Cardiac septum (tissue), 1 donor: Measurements from ENCODE around the gene RALGPS1. TPM values are rescaled to one million over a fixed set of nuclear protein-coding genes. Genes with fewer than 3 reads are reported as not detected.

Experiments used
- DNase-seq: peaks from one replicate; pipeline ENCODE4 v3.0.0-alpha.2; 2020; ENCODE audit warnings: low spot score
- intact Hi-C: fragments of 100-400 bp; cut with DNase I; formaldehyde crosslinking; loops from one replicate; pipeline ENCODE4 v1.14.0; 2022
- total RNA-seq: library from RNA; stranded (reverse); fragmentation: NEBNext Ultra II Directional; extraction: Animal tissue kit (Norgen Biotek cat#: 25700); gene quantifications from one replicate; pipeline ENCODE4 v1.2.1, GENCODE V29; 2021
- donor health status: DM: no; HTN: no; CAD: no.

Gene RALGPS1
- total RNA-seq, 1 donor from 2014 or later, result 21.8 TPM

DNA sequence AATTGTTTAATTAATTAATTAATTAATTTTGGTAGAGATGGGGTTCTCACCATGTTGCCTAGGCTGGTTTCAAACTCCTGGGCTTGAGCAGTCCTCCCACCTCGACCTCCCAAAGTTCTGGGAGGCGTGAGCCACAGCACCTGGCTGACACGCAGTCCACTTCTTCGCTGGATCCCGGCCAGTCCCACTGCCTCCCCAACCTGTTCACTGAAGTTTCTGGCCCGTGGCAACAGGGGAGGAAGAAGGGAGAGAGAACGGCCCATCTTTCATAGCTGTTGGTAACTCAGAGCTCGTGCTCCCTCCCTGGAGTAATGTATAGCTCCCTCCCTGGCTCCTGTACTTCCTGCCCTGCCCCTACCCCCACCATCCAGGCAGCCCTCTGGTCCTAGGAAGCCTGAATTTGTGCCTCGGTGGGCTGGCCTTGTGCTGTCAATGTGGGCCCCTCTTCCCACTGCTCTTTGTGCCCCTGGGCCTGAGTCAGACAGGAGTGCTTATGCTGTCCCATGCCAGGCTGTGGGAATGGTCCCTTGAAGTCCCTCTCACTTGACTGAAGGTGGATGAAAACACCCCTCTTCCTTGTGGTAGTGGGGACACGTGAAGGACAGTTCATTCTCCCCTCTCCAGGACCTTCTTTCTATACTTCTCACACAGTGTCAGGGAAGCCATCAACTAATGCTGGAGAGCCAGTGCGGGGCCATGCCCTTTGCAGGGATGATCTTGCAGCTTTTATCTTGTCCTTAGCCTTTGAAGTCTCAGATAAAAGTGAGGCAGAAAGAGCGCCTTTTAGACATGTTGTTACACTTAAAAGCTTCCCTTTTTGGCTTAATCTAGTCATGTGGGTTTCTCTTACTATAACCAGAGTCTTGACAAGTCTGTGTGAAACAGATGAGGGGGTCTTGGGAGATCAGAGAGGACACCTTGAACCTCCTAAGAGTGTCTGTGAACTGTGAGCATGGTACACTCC is 169.8 kb downstream of the RALGPS1 start:
- intact Hi-C loops, result no loop called here
- DNase-seq, result no peak

DNA sequence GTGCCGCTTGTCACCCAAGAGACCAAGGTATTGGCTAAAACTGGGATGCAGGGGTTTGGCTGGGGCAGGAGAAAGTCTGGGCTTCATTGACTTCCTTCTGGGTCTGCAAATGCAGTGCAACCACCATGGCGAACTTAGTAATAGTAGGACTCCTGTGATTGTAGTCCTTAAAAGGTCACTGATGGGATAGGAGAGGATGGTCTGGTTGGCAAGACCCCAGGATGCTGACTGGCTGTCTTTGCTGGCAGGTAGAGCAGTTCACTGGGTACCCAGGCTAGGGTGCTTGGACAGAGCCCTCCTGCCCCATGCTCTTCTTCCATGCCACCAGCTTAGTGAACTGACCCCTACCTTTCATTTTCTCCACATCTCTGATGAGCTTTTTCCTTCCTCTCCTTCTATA is 170.6 kb downstream of the RALGPS1 start:
- intact Hi-C loops, result no loop called here
- no peak for DNase-seq

DNA sequence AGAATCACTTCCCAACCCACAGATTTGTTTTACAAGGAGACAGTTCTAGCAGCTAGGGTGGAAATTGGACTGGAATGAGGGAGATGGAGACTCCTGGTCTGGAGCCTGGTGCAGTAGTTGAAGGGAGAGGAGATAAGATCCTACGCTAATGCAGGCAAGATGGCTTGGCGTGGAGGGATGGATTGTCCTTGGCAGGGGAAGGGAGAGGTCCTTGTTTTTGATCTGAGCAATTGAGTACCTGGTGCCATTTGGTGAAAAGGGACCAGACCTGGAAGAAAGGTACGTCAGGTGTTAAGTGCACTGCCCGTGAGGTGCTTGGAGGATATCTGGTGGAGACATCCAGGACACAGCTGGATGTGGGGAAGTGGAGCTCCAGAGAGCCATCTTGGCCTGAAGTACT is 172.2 kb downstream of the RALGPS1 start:
- intact Hi-C loops, result no loop called here
- no peak for DNase-seq

DNA sequence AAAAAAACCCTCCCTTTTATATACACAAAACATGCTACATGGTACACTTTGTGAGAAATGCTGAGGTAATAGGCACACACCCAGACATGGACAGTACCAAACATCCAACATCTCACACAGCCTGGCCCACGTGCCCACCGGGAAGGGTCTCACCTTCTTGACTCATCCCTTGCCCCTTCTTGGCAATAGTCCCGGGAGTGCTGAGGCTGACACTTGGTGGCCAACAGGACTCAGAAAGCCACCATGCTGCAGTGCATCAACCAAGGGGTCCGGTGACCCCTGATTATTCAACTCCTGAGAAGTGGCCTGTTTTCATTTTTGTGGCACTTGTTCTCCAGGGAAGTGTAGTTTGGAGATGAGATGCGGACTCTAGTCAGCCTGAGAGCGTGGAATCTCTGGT is 172.8 kb downstream of the RALGPS1 start:
- no peak for DNase-seq
- intact Hi-C loops, result no loop called here

DNA sequence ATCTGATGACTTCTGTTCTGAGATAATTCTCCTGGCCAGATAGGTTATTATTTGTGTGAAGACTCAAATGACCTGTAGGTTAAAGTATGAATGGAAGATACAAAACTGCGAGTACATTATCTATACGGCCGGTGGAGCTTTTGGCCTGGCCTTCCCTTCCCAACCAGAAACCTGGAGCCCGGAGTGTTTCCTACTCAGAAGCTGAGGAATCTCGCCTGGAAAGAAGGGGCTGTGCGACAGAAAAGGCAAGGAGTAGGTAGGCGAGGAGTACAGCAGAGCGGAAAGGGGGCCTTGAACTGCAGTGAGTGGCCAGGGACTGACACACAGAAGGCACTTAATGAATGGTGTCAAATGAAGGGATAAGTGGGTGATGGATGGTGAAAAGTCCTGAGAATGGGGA is 173.3 kb downstream of the RALGPS1 start:
- intact Hi-C loops, result no loop called here
- no peak for DNase-seq

DNA sequence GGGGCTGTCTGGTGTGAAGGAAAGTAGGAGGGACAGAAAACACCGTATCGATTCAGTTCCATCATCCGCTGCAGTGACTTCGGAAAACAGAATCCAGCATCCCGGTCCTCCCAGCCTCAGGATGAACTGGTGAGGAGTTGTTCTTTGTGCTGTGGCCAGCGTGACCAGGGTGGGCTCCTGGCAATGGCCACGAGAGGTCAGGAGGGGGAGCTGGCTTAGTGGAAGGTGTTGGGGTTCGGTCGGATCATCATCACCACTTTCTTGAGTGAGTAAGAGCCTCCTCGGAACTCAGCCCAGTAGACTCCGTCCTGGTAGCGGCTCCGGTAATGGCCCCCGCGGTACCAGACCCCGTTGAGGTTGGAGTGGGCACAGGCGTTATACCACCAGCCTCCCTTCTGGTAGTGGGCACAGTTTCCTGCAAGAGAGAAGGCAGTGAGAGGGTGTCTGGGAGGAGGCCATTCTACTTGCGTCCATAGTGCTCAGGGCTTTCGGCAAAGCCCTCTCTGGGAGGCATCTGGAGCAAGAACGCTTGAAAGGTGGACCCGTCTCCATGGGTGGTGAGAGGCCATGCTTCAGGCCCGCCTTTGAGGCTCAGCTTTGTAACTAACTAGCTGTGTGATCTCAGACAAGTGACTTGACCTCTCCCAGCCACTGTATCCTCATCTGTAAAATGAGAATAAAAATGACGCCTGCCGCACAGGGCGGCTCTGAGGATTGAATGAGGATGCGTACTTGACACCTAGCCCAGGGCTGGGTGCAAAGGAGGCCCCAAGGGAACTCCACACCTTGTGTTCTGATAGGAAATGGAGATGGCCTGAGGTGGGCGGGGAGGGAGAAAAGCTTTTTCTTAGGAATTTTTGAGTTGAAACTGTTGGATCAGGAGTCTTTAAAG is 174.4 kb downstream of the RALGPS1 start:
- intact Hi-C loops, result no loop called here
- DNase-seq, result peak; percentile 6

DNA sequence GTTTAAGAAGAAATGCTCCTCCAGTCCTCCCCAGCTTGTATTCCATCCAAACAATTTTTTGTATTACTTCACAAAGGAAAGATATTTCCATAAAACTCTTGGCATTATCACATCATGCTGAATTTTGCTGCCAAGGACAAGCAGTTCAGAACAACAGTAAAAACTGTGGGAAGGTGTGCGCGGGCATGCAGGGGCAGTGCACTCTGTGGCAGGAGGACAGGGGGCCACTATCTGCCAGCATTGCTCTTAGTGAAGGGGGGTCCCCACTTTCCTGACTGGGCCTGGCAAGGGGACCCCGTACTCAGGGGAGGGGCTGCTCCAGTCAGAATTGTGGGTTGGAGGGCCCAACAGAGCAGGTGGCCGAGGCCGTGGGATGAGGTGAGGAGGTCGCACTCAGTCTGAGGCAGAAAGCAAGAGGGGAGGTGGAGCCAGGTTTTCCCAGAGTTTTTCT is 175.1 kb downstream of the RALGPS1 start:
- DNase-seq, result peak; percentile 58
- intact Hi-C loops, result no loop called here

DNA sequence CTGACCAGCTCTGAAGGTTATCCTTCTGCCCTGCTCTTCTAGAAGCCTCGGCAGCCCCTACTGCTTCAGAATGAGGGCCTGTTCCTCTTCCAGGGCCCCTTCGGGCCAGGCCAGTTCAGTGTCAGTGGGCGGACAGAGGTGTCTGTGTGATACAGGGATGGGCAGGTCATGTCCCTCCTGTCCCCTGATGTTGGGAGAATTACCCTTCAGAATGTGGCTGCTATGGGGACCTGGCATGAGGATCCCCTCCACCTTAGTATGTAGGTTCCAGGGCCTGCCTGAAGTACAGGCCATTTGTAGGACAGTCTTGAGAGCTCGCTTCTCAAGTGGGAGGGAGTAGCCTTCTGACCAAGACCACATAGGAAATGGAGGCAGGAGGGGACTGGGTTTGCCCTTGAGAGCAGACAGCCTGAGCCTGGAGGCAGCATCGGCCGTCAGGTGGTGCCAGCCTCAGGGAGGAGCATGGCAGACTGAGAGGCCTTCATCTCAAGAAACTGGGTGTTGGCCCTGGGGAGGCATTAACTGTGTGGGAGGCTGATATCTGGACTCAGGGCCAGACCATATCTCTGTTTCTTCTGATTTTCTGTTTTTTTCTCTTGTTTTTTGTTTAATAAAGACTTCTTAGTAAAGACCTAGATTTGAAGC is 175.9 kb downstream of the RALGPS1 start:
- peak; percentile 62 for DNase-seq
- intact Hi-C loops, result no loop called here

DNA sequence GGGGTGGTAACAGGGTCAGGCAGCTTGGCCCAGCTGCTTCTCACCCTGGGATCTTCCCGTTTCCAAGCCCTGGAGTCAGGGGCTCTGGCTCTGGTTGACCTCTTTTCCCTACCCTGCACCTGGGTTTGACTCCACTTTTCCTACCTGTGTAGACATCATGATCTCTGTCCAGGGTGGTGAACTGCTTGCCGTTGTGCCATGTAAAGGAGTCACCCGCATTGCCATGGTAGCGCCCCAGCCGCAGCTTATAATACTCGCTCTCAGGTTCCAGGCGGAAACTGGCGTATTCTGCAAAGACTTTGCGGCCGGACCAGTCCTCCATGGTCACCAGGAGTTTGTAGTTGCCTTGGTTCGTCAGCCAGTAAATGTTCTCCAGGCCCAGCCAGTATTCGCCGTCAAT is 176.9 kb downstream of the RALGPS1 start:
- peak; percentile 50 for DNase-seq
- intact Hi-C loops, result no loop called here

DNA sequence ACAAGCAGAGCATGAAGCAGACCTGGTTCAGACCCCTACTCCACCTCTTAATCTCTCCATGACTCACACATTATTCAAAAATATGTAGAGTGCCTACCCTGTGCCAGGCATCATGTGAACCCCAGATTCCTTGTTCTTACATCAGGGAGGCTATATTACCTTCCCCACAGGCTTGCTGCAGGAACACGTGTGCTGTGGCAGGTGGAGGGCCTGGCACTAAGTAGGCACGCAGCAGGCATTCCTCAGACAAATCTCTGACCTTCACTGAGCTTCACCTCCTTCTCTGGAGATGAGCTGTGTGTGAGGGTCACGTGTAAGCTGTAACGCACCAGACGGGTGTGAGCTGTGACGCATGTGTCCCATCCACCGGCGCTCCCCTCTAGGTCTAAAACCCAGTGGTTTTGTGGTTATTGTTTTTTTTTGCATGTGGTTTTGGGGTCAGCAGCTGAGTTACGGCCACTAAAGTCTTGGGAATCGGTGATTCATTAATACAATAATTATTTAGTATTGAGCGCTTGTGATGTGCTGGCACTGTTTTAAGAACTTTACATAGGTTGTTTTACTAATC is 177.5 kb downstream of the RALGPS1 start:
- intact Hi-C loops, result no loop called here
- peak; percentile 55 for DNase-seq

DNA sequence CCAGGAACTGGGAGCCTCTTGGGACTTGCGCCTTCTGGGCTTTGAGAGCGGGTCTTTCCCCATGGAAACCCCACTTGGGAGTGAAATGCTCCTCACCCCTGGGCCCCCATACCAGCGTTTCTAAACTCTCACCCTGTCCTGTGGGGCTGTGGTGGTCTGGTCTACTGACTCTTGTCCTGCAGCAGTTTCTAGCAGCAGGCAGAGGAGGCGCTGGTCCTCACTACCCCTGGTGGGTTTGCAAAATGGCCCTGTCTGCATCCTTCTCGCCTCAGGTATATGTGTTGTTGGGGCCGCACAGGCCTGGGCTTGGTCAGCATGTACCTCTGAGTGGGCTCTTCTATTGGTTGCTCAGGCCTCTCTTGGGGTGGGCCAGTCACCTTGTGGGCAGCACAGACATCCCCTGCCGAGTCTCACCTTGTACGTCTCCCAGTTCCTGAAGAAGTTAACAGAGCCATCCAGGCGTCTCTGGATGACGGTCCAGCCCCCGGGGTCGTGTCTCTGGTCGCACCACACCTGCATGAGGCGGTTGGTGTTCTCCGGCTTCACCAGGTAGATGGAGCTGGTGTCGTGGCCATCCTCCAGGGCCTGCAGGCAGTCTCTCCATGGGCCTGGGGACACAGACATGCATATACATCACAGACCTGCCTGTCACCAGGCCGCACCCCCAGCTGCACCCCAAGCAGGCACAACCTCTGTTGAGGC is 178.9 kb downstream of the RALGPS1 start:
- DNase-seq, result peak; percentile 58
- intact Hi-C loops, result no loop called here

DNA sequence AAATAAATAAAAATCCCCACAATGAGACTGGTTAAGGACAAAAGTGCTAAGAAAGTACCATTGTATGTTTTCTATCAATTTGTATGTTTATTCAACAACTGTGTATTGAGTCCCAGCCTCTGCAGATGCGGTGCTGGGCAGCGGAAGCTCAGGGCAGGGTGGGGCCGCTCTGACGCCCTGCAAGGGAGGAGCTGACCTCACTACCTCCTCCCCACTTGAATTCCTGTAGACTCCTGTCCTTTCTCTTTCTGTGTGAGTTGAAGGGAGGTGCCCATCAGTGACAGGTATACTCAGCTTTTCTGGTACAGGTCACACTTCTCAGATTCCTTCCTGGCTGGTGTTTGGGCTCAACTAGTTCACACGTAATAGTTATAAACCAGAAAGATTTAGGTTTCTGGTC is 180.8 kb downstream of the RALGPS1 start:
- intact Hi-C loops, result no loop called here

DNA sequence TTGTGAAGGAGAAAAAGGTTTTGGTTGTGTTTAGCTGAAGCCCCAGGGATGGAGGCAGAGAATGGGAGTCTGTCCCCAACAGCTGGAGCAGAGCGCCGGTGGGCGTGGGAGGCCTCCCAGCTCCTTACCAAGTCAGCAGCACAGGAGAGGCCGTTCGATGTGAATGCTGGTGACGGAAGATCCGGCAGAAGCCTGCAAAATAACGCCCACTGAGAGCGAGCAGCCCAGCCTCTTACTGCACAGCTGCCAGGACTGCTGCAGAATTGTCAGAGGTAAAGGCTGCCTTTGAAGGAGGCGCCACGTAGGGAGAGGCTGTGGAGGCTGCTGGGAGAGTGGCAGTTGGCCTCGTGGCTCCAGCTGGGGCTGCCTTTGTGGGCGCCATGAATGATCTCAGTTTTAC is 181.6 kb downstream of the RALGPS1 start:
- DNase-seq, result peak; percentile 74
- intact Hi-C loops, result no loop called here

More for the DNA sequence above, 180.8 kb downstream of the RALGPS1 start:
- DNase-seq, result no peak

DNA sequence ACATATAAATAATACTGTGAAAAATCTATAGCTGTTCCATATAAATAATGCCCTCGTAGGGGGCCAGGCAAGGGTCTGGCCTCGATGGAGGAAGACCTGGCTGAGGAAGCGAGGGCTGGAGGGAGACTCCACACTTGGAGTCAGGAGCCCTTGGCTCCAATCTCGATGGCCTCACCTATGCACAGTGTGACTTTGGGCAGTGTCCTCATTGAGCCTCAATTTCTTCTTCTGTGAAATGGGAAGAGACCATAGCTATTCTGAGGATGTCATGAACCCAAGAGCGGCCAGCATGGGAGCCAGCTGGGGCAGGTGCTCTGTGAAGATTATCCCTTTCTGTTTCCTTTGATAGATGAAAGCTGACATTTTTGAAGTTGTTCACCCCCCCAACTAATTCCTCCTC is 183.1 kb downstream of the RALGPS1 start:
- intact Hi-C loops, result no loop called here
- peak; percentile 17 for DNase-seq

DNA sequence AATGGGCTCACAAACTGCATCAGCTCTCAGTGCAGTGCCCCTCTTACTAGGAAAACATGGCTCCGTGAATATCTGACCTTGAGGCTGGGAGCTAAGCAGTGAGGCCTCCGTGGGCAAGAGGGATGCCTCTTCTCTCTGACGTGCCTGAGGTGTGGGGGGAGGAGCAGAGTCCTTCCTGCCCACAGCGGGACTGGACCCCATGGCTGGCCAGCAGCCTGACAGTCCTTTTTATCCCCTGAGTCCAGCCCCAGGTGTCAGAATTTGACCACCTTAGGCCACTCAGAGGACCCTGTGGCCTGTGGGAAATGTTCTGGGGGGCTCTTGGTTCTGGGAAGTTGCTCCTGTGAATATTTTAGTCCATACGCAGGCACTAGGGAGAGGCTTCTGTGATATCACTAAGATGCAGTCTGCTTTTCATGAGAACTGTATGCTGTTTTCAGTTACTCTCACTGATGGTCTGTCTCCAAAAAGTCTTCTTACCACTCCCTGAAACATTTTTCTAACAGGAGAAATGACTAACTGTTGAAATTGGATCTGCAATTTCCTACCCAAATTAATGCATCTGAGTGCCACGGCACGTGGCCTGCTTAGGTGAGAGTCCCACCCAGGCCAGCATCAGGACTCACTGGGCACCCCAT is 184.5 kb downstream of the RALGPS1 start:
- intact Hi-C loops, result no loop called here
- DNase-seq, result no peak

DNA sequence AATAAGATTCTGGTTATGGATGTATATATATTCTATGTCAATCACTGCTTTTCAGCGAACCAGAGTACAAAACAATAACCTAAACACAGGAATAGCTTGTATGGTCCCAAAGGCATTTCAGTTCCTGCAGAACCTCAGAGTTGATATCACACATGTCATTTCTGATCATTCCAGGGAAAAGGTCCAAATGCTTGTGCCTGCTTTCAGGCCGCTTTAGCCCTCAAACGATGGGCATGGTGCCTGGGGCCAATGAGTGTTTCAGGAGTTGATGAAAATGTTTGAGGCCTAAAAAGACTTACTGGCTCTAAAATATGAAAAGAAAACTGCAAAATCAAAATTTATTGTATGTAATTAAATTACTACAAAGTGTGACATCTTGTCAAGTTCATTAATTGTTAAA is 185.1 kb downstream of the RALGPS1 start:
- intact Hi-C loops, result no loop called here

DNA sequence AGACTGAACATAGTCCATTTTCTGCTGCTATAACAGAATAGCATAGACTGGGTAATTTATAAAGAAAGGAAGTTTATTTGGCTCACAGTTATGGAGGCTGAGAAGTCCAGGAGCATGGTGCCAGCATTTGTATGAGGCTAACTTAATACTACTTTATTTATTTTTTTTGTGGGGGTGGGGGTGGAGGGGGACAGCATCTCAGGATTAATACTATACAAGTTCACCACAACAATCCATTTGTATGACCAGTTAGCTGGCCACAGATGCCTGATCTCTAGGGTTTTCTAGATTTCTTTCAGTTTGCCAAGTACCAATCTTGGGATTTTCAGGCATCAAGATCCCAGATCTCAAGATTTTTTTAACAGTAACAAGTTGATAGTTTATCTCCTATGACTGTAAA is 187.6 kb downstream of the RALGPS1 start:
- no peak for DNase-seq
- intact Hi-C loops, result no loop called here

More for the DNA sequence above, 185.1 kb downstream of the RALGPS1 start:
- no peak for DNase-seq

DNA sequence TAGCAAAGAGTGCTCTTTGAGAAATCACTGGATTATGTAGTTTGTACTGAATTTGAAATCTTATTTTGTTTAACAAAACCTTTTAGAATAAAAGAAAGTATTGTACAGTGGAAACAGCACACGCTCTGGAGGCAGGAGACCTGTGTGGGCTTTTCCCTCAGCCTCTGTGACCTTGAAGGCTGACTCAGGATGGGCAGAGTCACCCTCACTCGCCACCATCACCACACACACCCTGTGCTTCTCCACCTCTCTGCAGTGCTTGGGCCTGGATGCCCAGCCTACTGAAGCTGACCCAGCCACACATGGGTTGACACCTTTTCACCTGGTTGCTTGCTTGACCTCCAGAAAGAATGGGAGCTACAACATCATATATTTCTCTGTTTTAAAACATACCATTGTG is 188.2 kb downstream of the RALGPS1 start:
- DNase-seq, result peak; percentile 7
- intact Hi-C loops, result no loop called here
